Measurements from ENCODE around the gene IGSF21. TPM values are rescaled to one million over a fixed set of nuclear protein-coding genes. Genes with fewer than 3 reads are reported as not detected.

IGSF21 gene
- total RNA-seq, 1 donor from 2014 or later: 3.2 TPM

- intact Hi-C loops (cut with DNase I): loop anchor here (5.0 kb wide), 1 partner anchor 340 kb away; no protein-coding TSS in a partner anchor
- H3K4me3 ChIP-seq: no peak overlapping the region
- no peak overlapping the region for H3K27ac ChIP-seq
- H3K9me3 ChIP-seq: no peaks in the 10 kb centered on the region
- no peaks in the 10 kb centered on the region for H3K36me3 ChIP-seq
- H3K4me1 ChIP-seq: no peaks in the 10 kb centered on the region
- no peak for TF ChIP-seq POLR2AphosphoS5 (IDR thresholded peaks at IDR 0.05; ENCODE audit: insufficient read depth in 1 of 2, low read depth in 1 of 2)
- no peak for TF ChIP-seq CTCF (IDR thresholded peaks at IDR 0.05)
- TF ChIP-seq POLR2A (IDR thresholded peaks at IDR 0.05): no peak
- peaks cover 6% of the 10 kb centered on the region for H3K27me3 ChIP-seq
- no peak for DNase-seq (ENCODE audit: extremely low spot score in 2 of 2)
These were observed 45.4 kb upstream of the IGSF21 start for GRCh38 chr1:18062185-18062584.

DNA sequence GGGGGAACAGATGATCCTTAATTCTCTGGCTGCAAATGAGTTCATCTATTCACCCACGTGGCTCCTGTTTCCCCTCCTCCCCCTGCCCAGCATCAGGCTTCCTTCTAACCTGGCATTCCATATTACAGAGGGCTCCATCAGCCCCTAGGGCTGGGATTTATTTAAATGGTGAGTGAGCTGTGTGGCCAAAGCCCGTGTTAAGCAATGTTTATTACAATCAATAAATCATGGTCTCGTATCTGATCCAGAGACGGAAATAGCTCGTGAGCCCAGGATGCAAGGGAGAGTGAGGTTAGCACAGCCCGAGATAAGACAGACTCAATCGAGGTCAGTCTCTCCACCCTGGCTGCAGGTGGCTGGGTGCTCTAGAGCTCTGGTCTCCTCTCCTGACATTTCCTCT, 43.1 kb upstream of the IGSF21 start:
- intact Hi-C loops (cut with DNase I): loop anchor here (5.0 kb wide), 1 partner anchor 338 kb away; no protein-coding TSS in a partner anchor
- no peak for TF ChIP-seq CTCF (IDR thresholded peaks at IDR 0.05)
- TF ChIP-seq POLR2AphosphoS5 (IDR thresholded peaks at IDR 0.05; ENCODE audit: insufficient read depth in 1 of 2, low read depth in 1 of 2): no peak
- TF ChIP-seq POLR2A (IDR thresholded peaks at IDR 0.05): no peak
- no peaks in the 10 kb centered on the region for H3K4me1 ChIP-seq
- H3K4me3 ChIP-seq: no peak overlapping the region
- no peak overlapping the region for H3K27ac ChIP-seq
- no peaks in the 10 kb centered on the region for H3K36me3 ChIP-seq
- DNase-seq (ENCODE audit: extremely low spot score in 2 of 2): no peak
- H3K27me3 ChIP-seq: peaks cover 6% of the 10 kb centered on the region
- H3K9me3 ChIP-seq: no peaks in the 10 kb centered on the region

DNA sequence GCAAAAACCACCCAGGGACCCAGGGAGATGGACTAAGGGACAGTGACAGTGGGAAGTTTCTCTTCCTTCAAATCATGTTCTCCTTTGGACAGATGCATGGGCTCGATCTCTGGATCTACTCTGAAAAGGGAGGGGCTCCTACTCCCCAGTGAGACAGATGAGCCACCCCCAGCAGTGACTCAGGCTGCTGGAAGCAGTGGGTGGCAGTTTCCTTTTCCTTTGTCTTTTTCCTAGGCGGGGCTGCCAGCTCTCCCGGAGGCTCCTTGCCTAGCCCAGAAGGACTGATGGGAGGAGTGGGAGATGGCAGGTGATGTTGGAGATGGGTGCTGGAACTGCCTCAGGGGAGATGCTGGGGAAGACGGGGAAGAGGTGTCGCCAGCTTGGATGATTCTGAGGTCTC, 41.0 kb upstream of the IGSF21 start:
- Histone ChIP-seq H3K27me3 (peaks cover 6% of the 10 kb centered on the region), H3K4me1 (no peaks in the 10 kb centered on the region), H3K4me3 (no peak overlapping the region), H3K9me3 (no peaks in the 10 kb centered on the region), H3K27ac (no peak overlapping the region), H3K36me3 (no peaks in the 10 kb centered on the region)
- DNase-seq (ENCODE audit: extremely low spot score in 2 of 2): no peak
- intact Hi-C loops (cut with DNase I): no loop called here
- TF ChIP-seq CTCF (IDR thresholded peaks at IDR 0.05) (no peak), POLR2A (IDR thresholded peaks at IDR 0.05) (no peak), POLR2AphosphoS5 (IDR thresholded peaks at IDR 0.05; ENCODE audit: insufficient read depth in 1 of 2, low read depth in 1 of 2) (no peak)

GRCh38 chr1:18069903-18070302, 37.7 kb upstream of the IGSF21 start:
- Histone ChIP-seq H3K27me3 (no peaks in the 10 kb centered on the region), H3K36me3 (no peaks in the 10 kb centered on the region), H3K27ac (no peak overlapping the region), H3K4me1 (no peaks in the 10 kb centered on the region), H3K9me3 (no peaks in the 10 kb centered on the region), H3K4me3 (no peak overlapping the region)
- intact Hi-C loops (cut with DNase I): no loop called here
- TF ChIP-seq POLR2A (IDR thresholded peaks at IDR 0.05) (no peak), CTCF (IDR thresholded peaks at IDR 0.05) (no peak), POLR2AphosphoS5 (IDR thresholded peaks at IDR 0.05; ENCODE audit: insufficient read depth in 1 of 2, low read depth in 1 of 2) (no peak)
- no peak for DNase-seq (ENCODE audit: extremely low spot score in 2 of 2)

DNA sequence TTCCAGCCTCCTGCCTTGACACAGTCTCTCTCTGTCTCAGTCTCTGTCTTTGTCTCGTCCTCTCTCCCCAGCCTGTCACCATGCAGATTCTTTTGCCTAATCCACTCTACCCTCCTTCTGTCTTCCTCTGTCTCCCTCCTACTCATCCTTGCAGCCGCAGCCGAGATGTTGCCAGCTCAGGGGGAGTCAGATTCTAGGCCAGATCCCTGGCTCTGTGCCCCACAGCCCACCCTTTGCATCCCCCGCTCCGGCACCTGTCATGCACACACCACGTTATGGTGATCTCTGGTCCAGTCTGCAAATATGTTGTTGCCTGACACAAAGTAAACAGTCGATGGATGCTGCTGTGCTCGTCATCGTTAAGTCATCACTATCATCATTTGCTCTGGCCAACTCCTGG, 35.5 kb upstream of the IGSF21 start:
- TF ChIP-seq POLR2A (IDR thresholded peaks at IDR 0.05): no peak
- TF ChIP-seq POLR2AphosphoS5 (IDR thresholded peaks at IDR 0.05; ENCODE audit: insufficient read depth in 1 of 2, low read depth in 1 of 2): no peak
- no peak for TF ChIP-seq CTCF (IDR thresholded peaks at IDR 0.05)
- intact Hi-C loops (cut with DNase I): no loop called here
- no peaks in the 10 kb centered on the region for H3K4me1 ChIP-seq
- no peak for DNase-seq (ENCODE audit: extremely low spot score in 2 of 2)
- H3K4me3 ChIP-seq: no peak overlapping the region
- H3K27me3 ChIP-seq: no peaks in the 10 kb centered on the region
- H3K27ac ChIP-seq: no peak overlapping the region
- no peaks in the 10 kb centered on the region for H3K9me3 ChIP-seq
- no peaks in the 10 kb centered on the region for H3K36me3 ChIP-seq

Measured in vagina (tissue), 2 donors.